Urinary bladder (tissue), 4 donors: ENCODE results near the gene HCRTR2. TPM values are rescaled to one million over a fixed set of nuclear protein-coding genes. Genes with fewer than 3 reads are reported as not detected.
"Not testable (repeated sequence)": the region's sequence is repeated elsewhere in the genome, so short reads cannot be mapped to it uniquely, and the experiment has no call there.

Source experiments
- DNase-seq: peaks from one replicate; pipeline ENCODE4 v3.0.0-alpha.2; 2015; ENCODE audit errors: extremely low spot score
- H3K27ac ChIP-seq: one replicate; pipeline ENCODE4 v1.5.1; 2013; ENCODE audit warnings: low read depth, mild to moderate bottlenecking, moderate library complexity
- H3K36me3 ChIP-seq: one replicate; pipeline ENCODE4 v1.6.1; 2013; ENCODE audit warnings: mild to moderate bottlenecking, moderate library complexity; ENCODE audit not compliant: insufficient read depth
- H3K4me1 ChIP-seq: one replicate; pipeline ENCODE4 v1.6.1; 2013; ENCODE audit warnings: mild to moderate bottlenecking, moderate library complexity; ENCODE audit not compliant: insufficient read depth
- H3K4me3 ChIP-seq: one replicate; pipeline ENCODE4 v1.5.1; 2013; ENCODE audit warnings: low read depth, low read length
- WGBS: extraction: QIAGEN DNeasy Blood & Tissue Kit; methylation state at CpG from one replicate; pipeline ENCODE4 v1.1.7; 2013; 5-methylcytosine and 5-hydroxymethylcytosine counted together
- polyA plus RNA-seq: library from polyadenylated mRNA; stranded (reverse); fragments of 200-250 nt; gene quantifications from one replicate; pipeline ENCODE4 v1.2.3, GENCODE V29; 2013
- total RNA-seq: library from RNA; depleted of rRNA; stranded (reverse); fragments of >200 nt; gene quantifications from one replicate; pipeline ENCODE4 v1.2.3, GENCODE V29; 2014
- donor health status: healthy with polysubstance abuse.
- donor health status: healthy.

The HCRTR2 gene
- total and polyA plus RNA-seq, 2 donors: 0.16 TPM; not detected in 1

DNA sequence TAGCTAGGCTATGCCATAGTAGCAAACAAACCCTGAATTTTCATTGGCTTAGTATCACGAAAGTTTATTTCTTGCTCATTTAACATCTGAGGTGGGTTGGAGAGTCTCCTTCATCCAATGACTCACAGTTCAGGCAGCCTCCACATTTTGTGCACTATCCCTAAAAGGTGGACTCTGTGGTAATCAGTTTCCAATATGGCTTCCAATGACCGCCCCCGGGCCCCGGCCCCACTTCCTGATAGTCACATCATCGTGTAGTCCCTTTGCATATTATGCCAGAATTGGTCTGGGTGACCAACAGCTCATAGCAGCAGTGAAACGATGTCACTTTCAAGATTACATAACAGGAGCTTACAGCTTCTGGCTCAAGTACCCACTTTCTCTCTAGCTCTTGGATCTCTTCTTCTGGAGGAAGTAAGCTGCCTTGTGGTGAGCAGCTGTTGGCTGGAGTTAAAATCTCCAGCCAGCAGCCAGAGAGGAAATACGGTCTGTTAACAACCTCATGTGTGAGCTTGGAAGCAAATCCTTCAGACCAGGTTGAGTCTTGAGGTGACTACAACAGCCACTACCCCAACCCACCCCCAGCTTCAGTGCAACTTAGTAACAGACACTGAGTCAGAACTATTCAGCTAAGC lies 7.8 kb downstream of the HCRTR2 start:
- WGBS: 66% methylated on average over 7 of the region's 7 CpGs
- no peak for DNase-seq
- no peak overlapping the region for H3K27ac ChIP-seq
- H3K4me1 ChIP-seq: no peaks in the 10 kb centered on the region
- no peaks in the 10 kb centered on the region for H3K36me3 ChIP-seq
- no peak overlapping the region for H3K4me3 ChIP-seq

DNA sequence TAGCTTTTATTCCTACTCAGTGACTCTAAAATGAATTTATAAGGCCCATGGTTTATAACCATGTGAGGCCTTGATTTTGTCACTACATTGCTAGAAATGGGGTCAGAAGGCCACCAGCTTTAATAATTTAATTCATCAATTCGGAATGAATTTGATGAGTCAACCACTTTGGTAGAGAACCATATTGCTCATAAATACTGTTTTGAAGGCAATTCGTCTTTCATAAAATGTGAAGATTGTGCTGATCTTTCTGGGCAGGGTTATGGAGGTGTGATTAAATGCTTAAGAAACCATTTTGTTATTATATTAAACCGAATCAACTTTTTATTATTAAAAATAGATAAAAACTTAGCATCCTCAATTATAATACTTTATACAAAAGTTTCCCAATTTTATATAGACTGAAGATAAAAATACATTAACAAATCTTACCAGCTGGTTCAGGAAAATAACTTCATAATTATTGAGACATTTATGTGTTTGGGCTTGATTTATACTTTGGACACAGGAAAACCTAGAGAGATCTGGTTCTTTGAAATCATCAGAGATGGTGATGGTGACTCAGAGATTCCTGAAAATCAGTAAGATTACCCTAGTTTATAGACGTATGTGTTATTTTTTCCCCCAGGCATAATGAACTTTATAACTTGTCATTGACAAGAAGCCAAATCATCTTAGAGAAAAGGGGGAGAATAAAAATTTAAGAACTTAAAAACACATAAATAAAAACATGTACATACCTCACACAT lies 10.6 kb downstream of the HCRTR2 start:
- H3K4me1 ChIP-seq: no peaks in the 10 kb centered on the region
- WGBS: 74% methylated on average over 4 of the region's 4 CpGs
- H3K36me3 ChIP-seq: no peaks in the 10 kb centered on the region
- no peak overlapping the region for H3K27ac ChIP-seq
- no peak for DNase-seq
- H3K4me3 ChIP-seq: no peak overlapping the region

DNA sequence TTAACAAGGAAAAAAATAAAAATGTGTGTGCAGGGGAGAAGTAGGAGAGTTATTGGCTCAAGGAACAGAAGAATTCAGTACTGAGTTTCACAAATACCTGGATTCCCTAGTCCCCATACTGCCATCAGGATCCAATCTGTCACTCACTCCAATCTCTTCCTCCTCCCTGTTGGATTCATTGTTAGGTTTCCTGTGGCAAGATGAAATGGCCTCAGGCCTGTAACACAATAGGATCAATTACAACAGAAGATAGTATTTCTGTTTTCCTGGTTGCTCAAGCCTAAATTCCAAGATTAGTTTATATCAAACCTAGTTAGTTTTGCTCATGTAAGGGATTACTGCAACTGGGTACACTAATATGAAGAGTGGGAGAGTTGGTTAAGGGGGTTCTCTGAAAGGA lies 24.4 kb downstream of the HCRTR2 start:
- DNase-seq: no peak
- Histone ChIP-seq H3K27ac (no peak overlapping the region), H3K36me3 (no peaks in the 10 kb centered on the region), H3K4me3 (no peak overlapping the region), H3K4me1 (no peaks in the 10 kb centered on the region)

DNA sequence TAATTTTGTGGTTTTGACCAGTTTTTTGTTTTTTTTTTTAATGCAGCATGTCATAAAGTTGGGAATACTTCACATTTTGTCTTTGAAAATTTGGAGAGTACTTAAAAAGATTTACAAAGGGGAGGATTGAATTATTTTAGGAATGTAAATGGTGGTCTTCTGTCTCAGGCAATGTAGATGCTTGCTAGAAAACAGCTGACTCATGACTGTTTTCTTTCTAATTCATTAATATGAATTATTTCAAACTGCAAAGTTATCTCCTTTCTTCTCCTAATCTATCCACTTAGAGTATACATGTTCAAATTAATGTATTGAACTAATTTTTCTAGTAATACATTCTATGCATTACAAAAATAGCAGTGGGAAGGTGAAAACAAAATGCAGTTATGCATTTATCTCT lies 24.9 kb downstream of the HCRTR2 start:
- Histone ChIP-seq H3K36me3 (no peaks in the 10 kb centered on the region), H3K4me1 (no peaks in the 10 kb centered on the region), H3K4me3 (no peak overlapping the region), H3K27ac (no peak overlapping the region)
- no peak for DNase-seq

DNA sequence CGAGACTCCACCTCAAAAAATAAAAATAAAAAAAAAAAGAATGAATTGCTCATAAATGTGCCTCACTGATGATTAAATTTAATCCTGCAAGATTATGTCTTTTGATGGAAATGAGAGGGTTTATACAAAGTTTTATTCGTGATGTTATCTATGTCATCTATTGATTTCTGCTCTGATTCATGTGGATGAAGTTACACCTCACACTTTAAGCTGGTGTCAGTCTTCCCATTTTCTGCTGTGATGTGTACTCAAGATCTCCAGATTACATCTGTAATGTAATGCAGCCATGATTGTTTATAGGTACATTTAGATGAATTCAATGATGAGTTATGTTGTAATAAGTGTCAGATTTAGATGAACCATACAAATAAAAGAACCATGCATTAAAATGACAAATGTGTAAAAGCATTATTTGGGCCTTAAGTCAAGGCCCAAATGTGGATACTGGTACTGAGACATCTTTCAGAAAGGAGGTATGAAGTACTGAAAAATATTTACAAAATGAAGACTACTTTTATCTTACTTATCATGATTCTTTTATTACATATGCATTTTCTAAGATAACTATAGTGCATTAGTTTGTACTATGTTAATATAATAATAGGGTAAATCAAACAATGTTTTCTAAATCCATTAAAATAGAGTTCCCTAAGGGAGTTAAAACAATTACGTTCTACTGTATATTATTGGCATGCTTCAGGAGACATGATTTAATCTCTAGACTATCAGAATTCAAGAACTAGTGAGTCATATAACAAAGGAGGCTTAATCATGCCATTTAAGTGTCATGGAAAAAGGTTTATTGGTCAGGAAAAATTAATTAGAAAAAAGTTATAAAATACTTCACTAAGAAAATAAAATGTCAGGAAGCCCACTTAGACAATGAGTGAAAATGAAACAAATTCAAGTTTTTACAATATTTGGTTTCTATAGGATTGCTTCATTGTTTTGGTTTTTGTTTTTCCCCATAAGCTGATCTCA lies 34.5 kb downstream of the HCRTR2 start:
- H3K36me3 ChIP-seq: no peaks in the 10 kb centered on the region
- 60% methylated on average over 3 of the region's 3 CpGs for WGBS
- no peaks in the 10 kb centered on the region for H3K4me1 ChIP-seq
- H3K27ac ChIP-seq: no peak overlapping the region
- H3K4me3 ChIP-seq: no peak overlapping the region
- no peak for DNase-seq

DNA sequence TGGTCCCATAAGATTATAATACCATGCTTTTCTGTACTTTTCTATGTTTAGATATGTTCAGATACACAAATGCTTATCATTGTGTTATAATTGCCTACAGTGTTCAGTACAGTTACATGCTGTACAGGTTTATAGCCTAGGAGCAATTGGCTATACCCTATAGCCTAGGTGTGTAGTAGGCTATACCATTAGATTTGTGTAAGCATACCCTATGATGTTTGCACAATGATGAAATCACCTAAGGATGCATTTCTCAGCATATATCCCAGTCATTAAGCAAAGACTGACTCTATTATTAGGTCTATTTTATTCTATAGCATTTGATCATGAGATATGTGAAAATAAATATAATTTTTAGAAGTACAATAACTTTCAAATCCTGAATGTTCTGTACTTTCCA lies 36.6 kb downstream of the HCRTR2 start:
- no peak overlapping the region for H3K4me3 ChIP-seq
- H3K4me1 ChIP-seq: no peaks in the 10 kb centered on the region
- no peak for DNase-seq
- H3K27ac ChIP-seq: no peak overlapping the region
- H3K36me3 ChIP-seq: no peaks in the 10 kb centered on the region

DNA sequence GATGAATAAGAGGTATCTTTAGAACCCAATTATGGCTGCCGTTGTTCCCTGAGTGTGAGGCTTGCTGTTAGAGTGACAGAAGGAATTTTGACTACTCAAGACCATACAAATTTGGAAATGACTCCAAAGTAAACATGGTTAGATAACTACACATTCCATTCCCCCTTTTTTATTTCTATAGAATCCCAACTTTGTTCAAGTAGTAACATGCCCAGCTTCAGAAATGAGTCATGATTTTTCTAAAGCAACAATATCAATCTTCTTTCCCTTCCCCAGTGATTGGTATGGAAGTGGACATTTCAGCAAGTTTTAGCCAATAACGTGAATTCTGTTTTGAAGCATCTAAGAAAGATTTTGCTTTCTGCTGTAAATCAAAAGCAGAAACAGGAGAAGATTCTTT lies 37.8 kb downstream of the HCRTR2 start:
- 80% methylated on average over 2 of the region's 2 CpGs for WGBS
- no peak overlapping the region for H3K4me3 ChIP-seq

DNA sequence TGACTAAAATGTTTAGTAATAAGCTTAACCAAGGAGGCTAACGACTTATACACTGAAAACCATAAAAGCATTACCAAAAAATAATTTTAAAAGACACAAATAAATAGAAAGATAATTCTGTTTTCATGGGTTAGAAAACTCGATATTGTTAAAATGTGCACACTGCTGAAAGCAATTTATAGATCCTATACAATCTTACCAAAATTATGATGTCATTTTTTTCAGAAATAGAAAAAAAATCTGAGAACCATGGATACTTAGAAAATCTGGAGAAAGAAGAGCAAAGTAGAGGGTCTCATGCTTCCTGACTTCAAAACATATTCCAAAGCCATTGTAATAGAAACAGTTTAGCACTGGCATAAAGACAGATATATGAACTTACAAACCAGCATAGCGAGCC lies 46.6 kb downstream of the HCRTR2 start:
- no peak for DNase-seq
- WGBS: 88% methylated on average over 3 of the region's 3 CpGs
- Histone ChIP-seq H3K4me3 (no peak overlapping the region), H3K27ac (no peak overlapping the region), H3K4me1 (no peaks in the 10 kb centered on the region), H3K36me3 (no peaks in the 10 kb centered on the region)

More for the DNA sequence above, 37.8 kb downstream of the HCRTR2 start:
- no peak for DNase-seq
- no peaks in the 10 kb centered on the region for H3K36me3 ChIP-seq
- H3K27ac ChIP-seq: no peak overlapping the region
- H3K4me1 ChIP-seq: no peaks in the 10 kb centered on the region

DNA sequence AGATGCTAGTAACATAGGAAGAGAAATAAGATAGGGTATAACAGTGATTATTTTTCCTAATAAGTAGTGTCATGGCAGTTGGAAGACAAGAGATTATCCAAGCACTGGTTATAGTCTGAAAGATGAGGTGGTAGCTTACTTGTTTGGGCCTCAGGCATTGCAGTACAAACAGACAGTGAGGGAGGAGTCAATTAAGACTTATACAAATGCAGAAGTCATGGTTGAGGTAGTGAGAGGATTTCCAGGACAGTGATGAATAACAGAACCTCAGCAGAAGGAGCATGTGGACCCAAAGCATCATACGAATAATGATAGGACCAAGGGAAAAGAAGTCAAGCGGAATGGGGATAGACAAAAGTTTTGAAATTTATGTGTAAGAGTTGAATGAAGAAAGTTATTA lies 53.5 kb downstream of the HCRTR2 start:
- H3K4me1 ChIP-seq: no peaks in the 10 kb centered on the region
- H3K27ac ChIP-seq: no peak overlapping the region
- WGBS: 90% methylated on average over 2 of the region's 2 CpGs
- no peak for DNase-seq
- no peaks in the 10 kb centered on the region for H3K36me3 ChIP-seq
- H3K4me3 ChIP-seq: no peak overlapping the region

DNA sequence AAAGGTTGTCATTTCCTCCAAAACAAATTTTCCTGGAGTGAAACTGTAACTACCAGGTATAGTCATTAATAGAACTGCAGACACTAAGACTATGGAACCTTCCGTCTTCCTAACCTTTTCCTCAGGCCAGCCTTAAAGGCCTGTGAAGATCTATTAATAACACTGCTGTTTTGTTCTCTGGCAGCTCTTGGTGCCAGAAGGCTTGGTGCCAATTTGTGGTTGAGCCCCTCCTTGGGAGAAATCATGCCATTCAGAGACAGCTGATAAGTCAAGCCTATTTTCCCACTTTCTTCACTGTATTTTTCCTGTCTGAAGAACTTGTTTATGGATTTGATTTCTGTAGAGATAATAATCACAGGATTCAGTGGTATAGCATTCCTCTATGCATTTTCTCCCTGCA lies 64.8 kb downstream of the HCRTR2 start:
- DNase-seq: no peak
- 46% methylated on average over 1 of the region's 1 CpG for WGBS
- Histone ChIP-seq H3K4me3 (no peak overlapping the region), H3K4me1 (no peaks in the 10 kb centered on the region), H3K36me3 (no peaks in the 10 kb centered on the region), H3K27ac (no peak overlapping the region)

DNA sequence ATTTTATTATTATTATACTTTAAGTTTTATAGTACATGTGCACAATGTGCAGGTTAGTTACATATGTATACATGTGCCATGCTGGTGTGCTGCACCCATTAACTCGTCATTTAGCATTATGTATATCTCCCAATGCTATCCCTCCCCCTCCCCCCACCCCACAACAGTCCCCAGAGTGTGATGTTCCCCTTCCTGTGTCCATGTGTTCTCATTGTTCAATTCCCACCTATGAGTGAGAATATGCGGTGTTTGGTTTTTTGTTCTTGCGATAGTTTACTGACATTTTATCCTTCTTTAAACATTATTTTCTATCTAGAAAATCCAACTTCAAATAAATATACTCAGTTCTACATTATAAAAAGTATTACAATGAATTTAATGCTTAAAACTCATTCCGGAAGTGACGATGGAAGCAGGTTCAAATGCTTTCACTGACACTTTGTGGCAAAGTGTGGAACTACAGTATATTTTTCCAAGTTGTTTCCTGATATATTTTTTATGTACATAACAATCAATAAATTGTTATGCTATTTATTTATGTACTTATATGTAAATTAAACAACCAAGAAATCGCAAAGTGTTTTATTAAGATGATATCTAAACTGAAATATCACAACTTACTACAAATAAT lies 66.8 kb downstream of the HCRTR2 start:
- WGBS: 47% methylated on average over 6 of the region's 6 CpGs
- H3K36me3 ChIP-seq, H3K4me3 ChIP-seq, H3K4me1 ChIP-seq, DNase-seq, H3K27ac ChIP-seq: not testable (repeated sequence)

DNA sequence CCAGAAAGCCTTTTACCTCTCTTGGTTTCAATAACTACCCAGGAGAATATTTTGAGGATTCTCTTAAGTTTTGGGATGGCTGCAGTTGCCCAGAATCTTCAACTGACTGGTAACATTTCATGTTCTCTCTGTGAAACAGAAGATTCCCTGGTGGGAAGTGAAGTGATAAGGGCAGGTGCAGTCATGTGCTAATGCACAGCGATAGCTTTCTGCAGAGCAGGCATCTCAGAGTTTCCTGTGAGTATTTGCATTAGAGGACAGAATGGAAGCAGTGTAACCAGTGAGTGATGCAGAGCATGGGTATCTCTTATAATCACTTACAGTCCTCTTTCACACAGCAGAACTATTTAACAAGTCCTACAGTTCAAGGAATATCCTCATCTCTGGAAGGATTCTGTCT lies 76.1 kb downstream of the HCRTR2 start:
- Histone ChIP-seq H3K36me3 (no peaks in the 10 kb centered on the region), H3K4me1 (no peaks in the 10 kb centered on the region), H3K4me3 (no peak overlapping the region), H3K27ac (no peak overlapping the region)
- WGBS: 16% methylated on average over 1 of the region's 1 CpG
- DNase-seq: no peak

DNA sequence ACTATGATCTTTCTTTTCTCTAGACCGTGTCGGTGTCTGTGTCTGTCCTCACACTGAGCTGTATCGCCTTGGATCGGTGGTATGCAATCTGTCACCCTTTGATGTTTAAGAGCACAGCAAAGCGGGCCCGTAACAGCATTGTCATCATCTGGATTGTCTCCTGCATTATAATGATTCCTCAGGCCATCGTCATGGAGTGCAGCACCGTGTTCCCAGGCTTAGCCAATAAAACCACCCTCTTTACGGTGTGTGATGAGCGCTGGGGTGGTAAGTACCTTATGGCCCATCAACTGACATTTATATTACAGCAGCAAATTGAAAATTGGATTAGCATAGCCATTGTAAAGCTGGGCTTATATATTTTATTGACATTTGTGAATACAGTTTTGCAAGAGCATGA lies 80.8 kb downstream of the HCRTR2 start:
- WGBS: 52% methylated on average over 10 of the region's 10 CpGs
- DNase-seq: no peak
- H3K36me3 ChIP-seq: no peaks in the 10 kb centered on the region
- H3K4me1 ChIP-seq: no peaks in the 10 kb centered on the region
- no peak overlapping the region for H3K27ac ChIP-seq
- no peak overlapping the region for H3K4me3 ChIP-seq
